HCT116 (cell line): Measurements from ENCODE around the gene SNX8. TPM values are rescaled to one million over a fixed set of nuclear protein-coding genes. Genes with fewer than 3 reads are reported as not detected.

Source experiments
- ATAC-seq: fragments of 200-7000 bp; cut with Tn5 transposase; 2 replicates; pipeline ENCODE4 v1.9.1; 2020; ENCODE audit warnings: mild to moderate bottlenecking, moderate library complexity
- BruUV-seq: library from RNA; stranded (reverse); fragments of 400-500 nt; replicated peaks from 2 replicates; lab custom pipeline; 2021; lab: Mats Ljungman, UMichigan
- CTCF ChIA-PET: fragments of 300-600 bp; sonication (Branson Sonifier 250); formaldehyde crosslinking; loops from one replicate; lab custom pipeline; 2021; ENCODE audit warnings: antibody characterized with exemption; lab: Charles Lee
- POLR2A ChIA-PET: fragments of 300-600, 350-600 bp; sonication (Branson Sonifier 250); formaldehyde crosslinking; loops from one replicate; lab custom pipeline; 2021; ENCODE audit warnings: antibody characterized with exemption; lab: Charles Lee
- RAD21 ChIA-PET, 2 experiments: fragments of 300-600 bp; sonication (Branson Sonifier 250); formaldehyde crosslinking; loops; one replicate each; lab custom pipeline; 2023; ENCODE audit warnings: low total read pairs in 2 of 2; ENCODE audit not compliant: uncharacterized antibody in 2 of 2, unreplicated experiment in 2 of 2, low non-redundant PET in 1 of 2; lab: Charles Lee
- DNase-seq: peaks from one replicate; pipeline ENCODE4 v3.0.0-alpha.2; 2010; ENCODE audit warnings: low read depth, low spot score
- H2AFZ ChIP-seq: fragments of 200-600 bp; shearing (Covaris generic), sonication (generic); 2 replicates; pipeline ENCODE4 v1.6.1; 2017; ENCODE audit warnings: low read depth, mixed run types, mixed read lengths, antibody characterized with exemption, low read length; ENCODE audit not compliant: poor library complexity, severe bottlenecking
- H3K27ac ChIP-seq: 2 replicates; pipeline ENCODE4 v1.5.1; 2012; ENCODE audit warnings: low read depth, low read length
- H3K27me3 ChIP-seq: fragments of 200-600 bp; sonication (generic); 2 replicates; pipeline ENCODE4 v1.6.1; 2016; ENCODE audit warnings: mixed run types, low read length, mixed read lengths; ENCODE audit not compliant: insufficient read depth
- H3K36me3 ChIP-seq, 2 experiments: fragments of 200-500 bp in 1 of 2; fragments of 200-600 bp in 1 of 2; sonication (Bioruptor generic) in 1 of 2; sonication (generic) in 1 of 2; 2 replicates each; pipeline versions ENCODE4 v1.5.1 to v1.6.1; 2014 to 2016; ENCODE audit warnings: low read length in 2 of 2, inconsistent platforms in 1 of 2, mixed read lengths in 1 of 2, mixed run types in 1 of 2; ENCODE audit not compliant: insufficient read depth in 2 of 2, control insufficient read depth in 1 of 2
- H3K4me1 ChIP-seq, 2 experiments: fragments of 200-600 bp in 1 of 2; sonication (generic) in 1 of 2; 2 replicates each; pipeline versions ENCODE4 v1.5.1 to v1.6.1; 2012 to 2017; ENCODE audit warnings: low read length in 2 of 2, inconsistent platforms in 1 of 2, mild to moderate bottlenecking in 1 of 2, mixed read lengths in 1 of 2, mixed run types in 1 of 2, moderate library complexity in 1 of 2; ENCODE audit not compliant: insufficient read depth in 2 of 2, control insufficient read depth in 1 of 2
- H3K4me2 ChIP-seq: fragments of 200-600 bp; sonication (generic); 2 replicates; pipeline ENCODE4 v1.6.1; 2017; ENCODE audit warnings: mixed run types, low read length, mixed read lengths
- H3K4me3 ChIP-seq, 2 experiments: fragments of 200-600 bp in 1 of 2; sonication (generic) in 1 of 2; replicated peaks in 1 of 2; 2 replicates each; pipeline ENCODE4 v1.5.1; 2011 to 2016; ENCODE audit warnings: low read length in 2 of 2, control low read depth in 1 of 2, low read depth in 1 of 2, mild to moderate bottlenecking in 1 of 2, mixed read lengths in 1 of 2, mixed run types in 1 of 2
- H3K79me2 ChIP-seq: fragments of 200-600 bp; sonication (generic); 2 replicates; pipeline ENCODE4 v1.6.1; 2017; ENCODE audit warnings: mild to moderate bottlenecking, mixed run types, low read length, moderate library complexity, mixed read lengths; ENCODE audit not compliant: insufficient read depth
- H3K9ac ChIP-seq: fragments of 200-600 bp; sonication (generic); 2 replicates; pipeline ENCODE4 v1.6.1; 2016; ENCODE audit warnings: low read length, mixed read lengths
- H3K9me2 ChIP-seq: fragments of 200-600 bp; sonication (generic), shearing (Covaris generic); 2 replicates; pipeline ENCODE4 v1.6.1; 2017; ENCODE audit warnings: mixed run types, mild to moderate bottlenecking, moderate library complexity; ENCODE audit not compliant: insufficient read depth
- H3K9me3 ChIP-seq, 2 experiments: fragments of 200-500 bp in 1 of 2; fragments of 200-600 bp in 1 of 2; sonication (Bioruptor generic) in 1 of 2; sonication (generic) in 1 of 2; 2 replicates each; pipeline ENCODE4 v1.6.1; 2014 to 2017; ENCODE audit warnings: low read length in 2 of 2, mixed read lengths in 2 of 2, inconsistent platforms in 1 of 2, low read depth in 1 of 2, mild to moderate bottlenecking in 1 of 2, mixed run types in 1 of 2, moderate library complexity in 1 of 2; ENCODE audit not compliant: control insufficient read depth in 1 of 2, insufficient read depth in 1 of 2
- H4K20me1 ChIP-seq: fragments of 200-600 bp; sonication (generic), shearing (Covaris generic); 2 replicates; pipeline ENCODE4 v1.6.1; 2017; ENCODE audit warnings: mixed run types, mild to moderate bottlenecking, moderate library complexity; ENCODE audit not compliant: insufficient read depth
- CEBPB ChIP-seq: IDR thresholded peaks from 2 replicates; pipeline ENCODE4 v1.6.1; 2012; ENCODE audit warnings: low read depth
- EGR1 ChIP-seq: IDR thresholded peaks from 2 replicates; pipeline ENCODE4 v1.6.1; 2012; ENCODE audit warnings: low read depth
- EZH2 ChIP-seq: fragments of 200-600 bp; sonication (generic); IDR thresholded peaks from 2 replicates; pipeline ENCODE4 v1.6.1; 2017; ENCODE audit warnings: antibody characterized with exemption, mixed run types
- EZH2phosphoT487 ChIP-seq: fragments of 200-600 bp; IDR thresholded peaks from 2 replicates; pipeline ENCODE4 v1.6.1; 2018; ENCODE audit warnings: antibody characterized with exemption, borderline replicate concordance
- FOSL1 ChIP-seq: IDR thresholded peaks from 2 replicates; pipeline ENCODE4 v1.6.1; 2012; ENCODE audit warnings: low read depth
- POLR2A ChIP-seq: IDR thresholded peaks from 2 replicates; pipeline ENCODE4 v1.7.0; 2011; ENCODE audit warnings: borderline replicate concordance; ENCODE audit not compliant: insufficient read depth, insufficient read length; ENCODE audit errors: extremely low read depth
- POLR2AphosphoS5 ChIP-seq: IDR thresholded peaks from 2 replicates; pipeline ENCODE4 v1.6.1; 2011; ENCODE audit warnings: mild to moderate bottlenecking, low read depth, low read length, moderate library complexity
- RAD21 ChIP-seq: IDR thresholded peaks from 2 replicates; pipeline ENCODE4 v1.6.1; 2012; ENCODE audit warnings: low read depth, mild to moderate bottlenecking
- REST ChIP-seq: IDR thresholded peaks from 2 replicates; pipeline ENCODE4 v1.6.1; 2012; ENCODE audit warnings: low read depth
- SIN3A ChIP-seq: IDR thresholded peaks from 2 replicates; pipeline ENCODE4 v1.6.1; 2012; ENCODE audit warnings: low read depth
- TCF7L2 ChIP-seq: IDR thresholded peaks from 2 replicates; pipeline ENCODE4 v1.7.0; 2011; ENCODE audit warnings: borderline replicate concordance, inconsistent platforms; ENCODE audit not compliant: insufficient read depth, insufficient read length; ENCODE audit errors: extremely low read depth
- ZFX ChIP-seq: fragments of 450-650 bp; IDR thresholded peaks from 2 replicates; pipeline ENCODE4 v1.6.1; 2017
- intact Hi-C: fragments of 100-400 bp; cut with micrococcal nuclease; formaldehyde crosslinking; loops from 2 replicates; pipeline ENCODE4 v1.10.0; 2022
- total RNA-seq: library from RNA; stranded (reverse); gene quantifications from one replicate; pipeline ENCODE4 v1.2.1, GENCODE V29; 2021; ENCODE audit not compliant: unreplicated experiment

Gene SNX8
- total RNA-seq, 1 experiment from 2014 or later = 41.7 TPM

GRCh38 chr7:2212906-2213305 is 101.3 kb downstream of the SNX8 start:
- no TSS peak for BruUV-seq
- Histone ChIP-seq H4K20me1 (no peaks in the 10 kb centered on the region), H3K9me2 (no peaks in the 10 kb centered on the region), H3K4me2 (no peak overlapping the region), H3K79me2 (0 out of 2 replicates have a peak, but pooled peaks cover 4% of the 10 kb centered on the region), H2AFZ (no peak overlapping the region), H3K9me3 (no peaks in the 10 kb centered on the region), H3K27ac (no peak overlapping the region), H3K4me3 (no peak overlapping the region), H3K27me3 (no peaks in the 10 kb centered on the region), H3K9ac (no peak overlapping the region), H3K4me1 (no peaks in the 10 kb centered on the region), H3K36me3 (peaks cover 18 to 39% of the 10 kb centered on the region in 2 experiments)
- DNase-seq (no peak), ATAC-seq (no peak)
- intact Hi-C loops = no loop called here
- ChIA-PET CTCF (no interaction called here), POLR2A (no interaction called here), RAD21 (no interaction called here)
- no peak for TF ChIP-seq REST
- no peak for TF ChIP-seq FOSL1
- TF ChIP-seq POLR2A = no peak
- TF ChIP-seq RAD21 = no peak
- no peak for TF ChIP-seq SIN3A
- TF ChIP-seq TCF7L2 = no peak
- TF ChIP-seq EGR1 = no peak
- TF ChIP-seq CEBPB = no peak
- TF ChIP-seq EZH2phosphoT487 = no peak
- no peak for TF ChIP-seq POLR2AphosphoS5
- TF ChIP-seq EZH2 = no peak
- TF ChIP-seq ZFX = no peak
